Gastroesophageal sphincter (tissue), 4 donors: ENCODE results near the gene MACROH2A1. TPM values are rescaled to one million over a fixed set of nuclear protein-coding genes. Genes with fewer than 3 reads are reported as not detected.

Source experiments
- ATAC-seq: fragments of 150-250 bp; one replicate; pipeline ENCODE4 v1.9.1; 2016; ENCODE audit warnings: mild to moderate bottlenecking, moderate library complexity
- H3K27ac ChIP-seq, 4 donors: fragments of 200-600 bp; sonication (generic) in 3 of 4; 1 replicate in 3 of 4; 2 replicates in 1 of 4; pipeline ENCODE4 v1.5.1; 2016 to 2019
- H3K27me3 ChIP-seq: fragments of 200-600 bp; sonication (generic); one replicate; pipeline ENCODE4 v1.5.1; 2019
- H3K36me3 ChIP-seq, 2 donors: fragments of 200-600 bp; sonication (generic); one replicate each; pipeline ENCODE4 v1.5.1; 2019; ENCODE audit warnings: control low read depth in 1 of 2
- H3K4me1 ChIP-seq, 3 donors: fragments of 200-600 bp; sonication (generic); 1 replicate in 2 of 3; 2 replicates in 1 of 3; pipeline ENCODE4 v1.5.1; 2016 to 2019; ENCODE audit warnings: control low read depth in 2 of 3
- H3K4me3 ChIP-seq, 2 donors: fragments of 200-600 bp; sonication (generic); one replicate each; pipeline ENCODE4 v1.5.1; 2019; ENCODE audit warnings: mild to moderate bottlenecking in 1 of 2, moderate library complexity in 1 of 2
- H3K9me3 ChIP-seq, 3 donors: fragments of 200-600 bp; sonication (generic); one replicate each; pipeline ENCODE4 v1.5.1; 2017 to 2019; ENCODE audit warnings: control low read depth in 2 of 3
- CTCF ChIP-seq, 4 experiments: fragments of 200-600 bp in 2 of 4; fragments of 450-650 bp in 2 of 4; sonication (generic) in 1 of 4; IDR thresholded peaks; one replicate each; pipeline ENCODE4 v1.5.1; 2017 to 2019; ENCODE audit warnings: antibody characterized with exemption in 4 of 4, mild to moderate bottlenecking in 2 of 4, moderate library complexity in 2 of 4
- EP300 ChIP-seq: sonication (generic); formaldehyde crosslinking; IDR thresholded peaks from one replicate; pipeline ENCODE4 v1.6.1; 2017; ENCODE audit warnings: antibody characterized with exemption, mild to moderate bottlenecking
- POLR2A ChIP-seq, 2 donors: fragments of 450-650 bp; IDR thresholded peaks; one replicate each; pipeline ENCODE4 v1.6.1; 2017; ENCODE audit warnings: antibody characterized with exemption in 2 of 2, mild to moderate bottlenecking in 2 of 2, moderate library complexity in 1 of 2
- POLR2AphosphoS5 ChIP-seq: sonication (generic); formaldehyde crosslinking; IDR thresholded peaks from one replicate; pipeline ENCODE4 v1.6.1; 2017; ENCODE audit warnings: antibody characterized with exemption
- WGBS, 2 donors: methylation state at CpG; one replicate each; pipeline ENCODE4 v1.1.5; 2018; ENCODE audit warnings: low coverage in 1 of 2; 5-methylcytosine and 5-hydroxymethylcytosine counted together
- total RNA-seq, 4 donors: library from RNA; depleted of rRNA; stranded (reverse); fragments of >200 nt; gene quantifications; one replicate each; pipeline ENCODE4 v1.1.0, GENCODE V29; 2016

The MACROH2A1 gene
- total RNA-seq, 4 donors from 2014 or later: 163 to 180 (median 177) TPM

DNA sequence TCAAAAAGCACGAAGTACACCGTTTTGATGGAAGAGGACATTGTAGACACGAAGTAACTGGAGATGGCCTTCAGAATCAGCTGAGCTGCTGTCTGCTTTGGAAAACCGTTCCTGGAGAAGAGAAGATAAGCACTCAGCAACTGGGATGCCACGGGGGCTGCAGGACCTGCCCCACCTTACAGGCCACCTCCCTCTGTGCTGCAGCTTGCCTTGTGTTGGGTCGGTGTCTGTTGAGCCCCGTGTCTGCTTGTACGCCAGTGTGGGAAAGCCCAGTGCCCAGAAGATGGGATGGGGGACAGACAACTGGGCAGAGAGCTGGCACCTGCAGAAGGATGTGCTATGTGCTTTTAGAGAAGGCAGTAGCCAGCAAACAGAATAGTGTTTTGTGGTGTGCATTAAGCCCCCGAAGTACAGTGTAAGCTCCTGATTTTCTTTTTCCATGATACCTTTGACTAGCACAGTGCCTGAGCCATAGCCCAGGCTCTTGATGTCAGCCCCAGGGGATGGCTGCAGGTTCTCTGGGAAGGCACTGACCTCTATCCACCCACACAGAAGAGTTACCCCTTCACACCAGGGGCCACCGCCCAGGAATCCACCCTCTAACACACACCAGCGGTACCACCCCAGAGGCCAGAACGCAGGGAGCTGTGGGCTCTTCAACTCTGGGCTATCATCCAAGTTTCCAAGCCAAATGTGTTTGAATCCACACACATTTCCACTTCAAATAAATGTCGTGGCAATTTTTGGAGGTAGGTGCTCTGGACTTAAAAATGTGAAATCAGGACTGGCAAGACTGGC, 63.8 kb downstream of the MACROH2A1 start:
- 20 to 33% methylated on average over 1 to 7 of the region's 13 CpGs for WGBS, 2 donors
- Histone ChIP-seq H3K4me3 (no peak overlapping the region), H3K9me3 (no peaks in the 10 kb centered on the region), H3K27ac (no peak overlapping the region), H3K4me1 (peaks cover 0 to 76% (median 0%) of the 10 kb centered on the region in 3 donors), H3K36me3 (peaks cover 0 to 82% of the 10 kb centered on the region in 2 donors), H3K27me3 (no peaks in the 10 kb centered on the region)
- no peak for ATAC-seq
- TF ChIP-seq POLR2AphosphoS5 (no peak), EP300 (no peak), CTCF (IDR thresholded peaks at IDR 0.05) (no peak), POLR2A (IDR thresholded peaks at IDR 0.05) (no peak)

DNA sequence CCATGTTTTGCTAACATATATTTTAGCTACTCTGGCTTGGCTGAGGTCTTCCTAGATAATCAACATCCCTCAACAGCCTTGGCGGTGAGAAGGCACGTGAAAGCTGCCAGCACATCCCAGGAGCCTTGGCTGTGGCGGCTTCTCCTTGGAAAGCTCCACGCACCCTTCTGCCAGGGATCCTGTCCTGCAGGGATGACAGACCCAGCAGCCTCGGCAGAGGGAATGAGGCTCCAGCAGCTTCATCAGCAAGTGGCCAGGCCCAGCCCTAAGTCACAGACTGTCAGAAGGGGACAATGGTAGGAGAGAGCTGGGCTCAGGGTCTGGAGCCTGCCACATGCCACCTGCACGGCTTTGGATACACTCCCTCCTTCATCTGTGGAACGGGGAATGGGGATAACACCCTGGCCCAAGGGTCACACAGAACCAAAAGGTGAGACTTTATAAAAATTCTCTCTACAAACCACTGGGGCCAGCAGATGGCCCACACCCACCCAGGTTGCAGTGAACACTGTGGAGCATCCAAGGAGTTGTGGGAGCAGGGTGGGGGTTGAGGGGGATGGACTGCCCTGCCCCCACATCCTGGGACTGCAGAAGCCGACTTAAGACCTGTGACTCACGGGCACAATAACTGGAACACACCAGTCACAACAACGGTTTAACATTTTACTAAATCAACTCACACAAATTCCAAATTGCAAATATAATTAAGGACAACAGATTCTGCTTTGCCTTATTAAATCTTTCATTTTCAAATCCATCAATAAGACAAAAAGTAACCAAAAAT, 65.1 kb downstream of the MACROH2A1 start:
- H3K27ac ChIP-seq: peak overlapping the region in 1 of 4 donors; percentile 51
- H3K36me3 ChIP-seq: peaks cover 0 to 70% of the 10 kb centered on the region in 2 donors
- peaks cover 0 to 81% (median 0%) of the 10 kb centered on the region in 3 donors for H3K4me1 ChIP-seq
- no peaks in the 10 kb centered on the region for H3K27me3 ChIP-seq
- no peak overlapping the region for H3K4me3 ChIP-seq
- ATAC-seq: no peak
- H3K9me3 ChIP-seq: no peaks in the 10 kb centered on the region
- no peak for TF ChIP-seq CTCF (IDR thresholded peaks at IDR 0.05)
- TF ChIP-seq POLR2AphosphoS5: peak; percentile 27
- WGBS, 2 donors: 46 to 59% methylated on average over 4 to 6 of the region's 10 CpGs

- ATAC-seq: no peak
- no peaks in the 10 kb centered on the region for H3K27me3 ChIP-seq
- H3K4me1 ChIP-seq: peaks cover 0 to 78% (median 0%) of the 10 kb centered on the region in 3 donors
- no peaks in the 10 kb centered on the region for H3K9me3 ChIP-seq
- H3K27ac ChIP-seq: no peak overlapping the region
- H3K4me3 ChIP-seq: no peak overlapping the region
- WGBS, 2 donors: 20 to 21% methylated on average over 3 to 5 of the region's 5 CpGs
- peaks cover 0 to 57% of the 10 kb centered on the region in 2 donors for H3K36me3 ChIP-seq
- no peak for TF ChIP-seq POLR2A (IDR thresholded peaks at IDR 0.05)
- TF ChIP-seq CTCF (IDR thresholded peaks at IDR 0.05): peak in 3 of 4 experiments; percentile 62 to 67 (median 65)
- TF ChIP-seq POLR2AphosphoS5: peak; percentile 10
- no peak for TF ChIP-seq EP300
Observed at GRCh38 chr5:135332519-135333150, 66.4 kb downstream of the MACROH2A1 start.

DNA sequence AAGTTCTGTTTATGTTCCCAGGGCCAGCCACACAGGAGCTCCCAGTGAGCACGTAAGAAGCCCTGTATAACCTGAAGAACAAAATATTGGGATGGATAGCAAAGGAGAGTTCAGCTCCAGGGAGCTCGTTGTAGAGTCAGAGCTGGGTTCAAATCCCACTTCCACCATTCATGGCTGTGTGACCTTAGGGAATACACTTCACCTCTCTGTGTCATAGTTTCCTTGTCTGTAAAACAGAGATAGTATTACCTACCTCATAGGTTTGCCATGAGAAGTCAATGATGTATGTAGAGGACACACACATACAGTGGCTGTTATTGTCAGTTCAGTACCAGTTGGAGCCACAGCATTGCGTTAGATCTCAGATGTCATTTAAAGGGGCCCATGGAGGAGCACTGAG, 67.4 kb downstream of the MACROH2A1 start:
- peaks cover 0 to 47% of the 10 kb centered on the region in 2 donors for H3K36me3 ChIP-seq
- peaks cover 0 to 68% (median 0%) of the 10 kb centered on the region in 3 donors for H3K4me1 ChIP-seq
- 69% methylated on average over 3 of the region's 3 CpGs; no CpG with 5 or more reads in 1 of the 2 donors for WGBS, 2 donors
- no peaks in the 10 kb centered on the region for H3K27me3 ChIP-seq
- TF ChIP-seq POLR2AphosphoS5 (no peak), POLR2A (IDR thresholded peaks at IDR 0.05) (no peak), EP300 (no peak), CTCF (IDR thresholded peaks at IDR 0.05) (no peak)
- no peak for ATAC-seq
- no peaks in the 10 kb centered on the region for H3K9me3 ChIP-seq
- H3K27ac ChIP-seq: no peak overlapping the region
- H3K4me3 ChIP-seq: no peak overlapping the region
